Endothelial cell of umbilical vein (primary cell): ENCODE results near the gene MAP3K7CL. TPM values are rescaled to one million over a fixed set of nuclear protein-coding genes. Genes with fewer than 3 reads are reported as not detected.

ENCODE experiments used
- BruUV-seq: library from RNA; stranded (reverse); fragments of 400-500 nt; replicated peaks from 2 replicates; lab custom pipeline; 2021; lab: Mats Ljungman, UMichigan
- CTCF ChIA-PET: fragments of 300-600, 350-600 bp; sonication (Branson Sonifier 250); formaldehyde crosslinking; loops from one replicate; lab custom pipeline; 2021; ENCODE audit warnings: antibody characterized with exemption, inconsistent platforms; lab: Charles Lee
- POLR2A ChIA-PET: fragments of 300-600, 350-600 bp; sonication (Branson Sonifier 250); formaldehyde crosslinking; loops from one replicate; lab custom pipeline; 2021; ENCODE audit warnings: antibody characterized with exemption, inconsistent platforms; lab: Charles Lee
- DNase-seq: peaks from one replicate; pipeline ENCODE4 v3.0.0-alpha.2; 2011; ENCODE audit warnings: low read depth, low spot score
- FAIRE-seq: peaks from 2 replicates; lab custom pipeline; 2011; peaks lifted over from hg19 to GRCh38; lab: Jason Lieb, UNC
- H2AFZ ChIP-seq: 2 replicates; pipeline ENCODE4 v1.6.0; 2012; ENCODE audit warnings: low read depth, low read length, control low read depth, inconsistent platforms
- H3K27ac ChIP-seq: 2 replicates; pipeline ENCODE4 v1.5.1; 2011; ENCODE audit warnings: low read depth, mild to moderate bottlenecking, control low read depth, low read length, moderate library complexity; ENCODE audit not compliant: insufficient read depth
- H3K27me3 ChIP-seq, 2 experiments: 2 replicates each; pipeline versions ENCODE4 v1.6.0 to v1.6.1; 2011; ENCODE audit warnings: low read length in 2 of 2, mixed read lengths in 1 of 2; ENCODE audit not compliant: control insufficient read depth in 2 of 2, insufficient read depth in 2 of 2
- H3K36me3 ChIP-seq, 2 experiments: 2 replicates in 1 of 2; 3 replicates in 1 of 2; pipeline ENCODE4 v1.5.1; 2011; ENCODE audit warnings: low read length in 2 of 2, mild to moderate bottlenecking in 1 of 2, moderate library complexity in 1 of 2; ENCODE audit not compliant: control insufficient read depth in 2 of 2, insufficient read depth in 2 of 2; ENCODE audit errors: extremely low read depth in 1 of 2
- H3K4me1 ChIP-seq: 3 replicates; pipeline ENCODE4 v1.5.1; 2011; ENCODE audit warnings: mild to moderate bottlenecking, low read length; ENCODE audit not compliant: control insufficient read depth, insufficient read depth; ENCODE audit errors: extremely low read depth
- H3K4me2 ChIP-seq: 2 replicates; pipeline ENCODE4 v1.6.1; 2011; ENCODE audit warnings: low read length, control low read depth, mixed read lengths; ENCODE audit not compliant: insufficient read depth
- H3K4me3 ChIP-seq, 3 experiments: fragments of 200-600 bp in 1 of 3; sonication (generic), shearing (Covaris generic) in 1 of 3; replicated peaks in 1 of 3; 2 replicates each; pipeline ENCODE4 v1.5.1; 2011 to 2016; ENCODE audit warnings: control low read depth in 3 of 3, low read length in 3 of 3, mild to moderate bottlenecking in 2 of 3, inconsistent platforms in 1 of 3, low read depth in 1 of 3, moderate library complexity in 1 of 3; ENCODE audit not compliant: insufficient read depth in 1 of 3
- H3K79me2 ChIP-seq: 2 replicates; pipeline ENCODE4 v1.6.0; 2012; ENCODE audit warnings: low read length, inconsistent platforms; ENCODE audit not compliant: control insufficient read depth, insufficient read depth
- H3K9ac ChIP-seq: replicated peaks from 2 replicates; pipeline ENCODE3; 2011; ENCODE audit warnings: low read length, control low read depth; ENCODE audit not compliant: insufficient read depth; ENCODE audit errors: extremely low read depth
- H3K9me1 ChIP-seq: replicated peaks from 3 replicates; pipeline ENCODE4 v1.6.0; 2011; ENCODE audit warnings: mild to moderate bottlenecking, low read length; ENCODE audit not compliant: control insufficient read depth, insufficient read depth; ENCODE audit errors: extremely low read depth
- H3K9me3 ChIP-seq: replicated peaks from 2 replicates; pipeline ENCODE4 v1.5.1; 2012; ENCODE audit warnings: low read length, inconsistent platforms; ENCODE audit not compliant: control insufficient read depth, insufficient read depth
- H4K20me1 ChIP-seq: replicated peaks from 2 replicates; pipeline ENCODE3; 2011; ENCODE audit warnings: mild to moderate bottlenecking, low read length; ENCODE audit not compliant: control insufficient read depth, insufficient read depth; ENCODE audit errors: extremely low read depth
- CTCF ChIP-seq, 2 donors: IDR thresholded peaks; 1 replicate in 1 of 2; 2 replicates in 1 of 2; pipeline ENCODE4 v1.5.1; 2011; ENCODE audit warnings: low read length in 2 of 2, mild to moderate bottlenecking in 2 of 2, moderate library complexity in 2 of 2, control low read depth in 1 of 2, inconsistent platforms in 1 of 2, low read depth in 1 of 2; ENCODE audit not compliant: insufficient read depth in 1 of 2; ENCODE audit errors: extremely low read depth in 1 of 2
- EZH2 ChIP-seq: IDR thresholded peaks from 2 replicates; pipeline ENCODE4 v1.6.1; 2012; ENCODE audit warnings: borderline replicate concordance, low read depth, mild to moderate bottlenecking, moderate library complexity, low read length, inconsistent platforms; ENCODE audit not compliant: severe bottlenecking
- FOS ChIP-seq: IDR thresholded peaks from 2 replicates; pipeline ENCODE4 v1.6.1; 2011; ENCODE audit warnings: mild to moderate bottlenecking, low read length, moderate library complexity, borderline replicate concordance; ENCODE audit not compliant: insufficient read depth
- GATA2 ChIP-seq: IDR thresholded peaks from 2 replicates; pipeline ENCODE4 v1.7.0; 2011; ENCODE audit warnings: low read depth, mild to moderate bottlenecking, moderate library complexity, mixed read lengths, low read length; ENCODE audit not compliant: insufficient read length, insufficient read depth
- JUN ChIP-seq: IDR thresholded peaks from 2 replicates; pipeline ENCODE4 v1.6.1; 2011; ENCODE audit warnings: borderline replicate concordance, low read depth; ENCODE audit not compliant: insufficient read length, insufficient read depth
- MAX ChIP-seq: IDR thresholded peaks from 2 replicates; pipeline ENCODE4 v1.6.1; 2011; ENCODE audit not compliant: insufficient read depth, insufficient read length
- MYC ChIP-seq: IDR thresholded peaks from one replicate; pipeline ENCODE4 v1.6.1; 2011; ENCODE audit warnings: mild to moderate bottlenecking, low read depth, low read length
- POLR2A ChIP-seq: IDR thresholded peaks from 2 replicates; pipeline ENCODE4 v1.6.1; 2012; ENCODE audit warnings: low read depth, mild to moderate bottlenecking, control low read depth, low read length
- POLR2AphosphoS5 ChIP-seq: IDR thresholded peaks from 2 replicates; pipeline ENCODE4 v1.6.1; 2012; ENCODE audit warnings: low read depth, mild to moderate bottlenecking, control low read depth, low read length, moderate library complexity; ENCODE audit not compliant: insufficient read depth
- dilution Hi-C: fragments of 300-500 bp; cut with MboI; formaldehyde crosslinking; loops from one replicate; pipeline ENCODE4 v1.15.0; 2019; ENCODE audit warnings: low sequenced_read_pairs; ENCODE audit not compliant: extremely low pct_ligation_motif_present
- intact Hi-C: fragments of 100-400 bp; cut with micrococcal nuclease; formaldehyde crosslinking; loops from one replicate; pipeline ENCODE4 v1.10.0; 2022
- polyA plus RNA-seq, 4 experiments: library from polyadenylated mRNA; depleted of rRNA in 3 of 4; stranded (reverse) in 3 of 4; unstranded in 1 of 4; fragments of >200 nt; gene quantifications; 2 replicates each; pipeline versions ENCODE4 v1.2.1 to v1.2.3, GENCODE V29; 2011 to 2012; ENCODE audit warnings: missing spikeins in 1 of 4
- total RNA-seq: library from RNA; stranded (reverse); gene quantifications from 2 replicates; pipeline ENCODE4 v1.2.3, GENCODE V29; 2021

The MAP3K7CL gene
- total and polyA plus RNA-seq, 2 donors (not counting 3 experiments of a cell fraction or from before 2014, with no cell fraction given), result 6.1 to 8.1 TPM

- no TSS peak for BruUV-seq
- FAIRE-seq, result no peak
- no peak overlapping the region for H2AFZ ChIP-seq
Observed at GRCh38 chr21:29114765-29115500, 15.5 kb upstream of the MAP3K7CL start.

More at GRCh38 chr21:29114765-29115500, 15.5 kb upstream of the MAP3K7CL start:
- intact Hi-C loops (no loop called here), dilution Hi-C loops (no loop called here)
- no peak overlapping the region for H3K4me3 ChIP-seq
- no peaks in the 10 kb centered on the region for H3K9me1 ChIP-seq
- ChIA-PET CTCF (interaction anchor here (1.3 kb wide), 1 partner anchor 233 kb away, joined by 3 read pairs; no protein-coding TSS in a partner anchor), POLR2A (no interaction called here)
- no peaks in the 10 kb centered on the region for H3K9me3 ChIP-seq
- no peak overlapping the region for H3K9ac ChIP-seq
- H4K20me1 ChIP-seq, result no peaks in the 10 kb centered on the region
- no peaks in the 10 kb centered on the region for H3K4me1 ChIP-seq
- TF ChIP-seq GATA2 (no peak), MAX (no peak), EZH2 (no peak), MYC (no peak), CTCF (IDR thresholded peaks at IDR 0.05; ENCODE audit: extremely low read depth in 1 of 2, insufficient read depth in 1 of 2, low read depth in 1 of 2, low read length in 2 of 2) (no peak), JUN (no peak), POLR2A (no peak), POLR2AphosphoS5 (no peak), FOS (no peak)
- H3K27ac ChIP-seq, result no peak overlapping the region
- no peak for DNase-seq
- H3K27me3 ChIP-seq, result no peaks in the 10 kb centered on the region
- no peaks in the 10 kb centered on the region for H3K79me2 ChIP-seq
- no peaks in the 10 kb centered on the region for H3K36me3 ChIP-seq
- no peak overlapping the region for H3K4me2 ChIP-seq
